Measurements from ENCODE around the gene CTNND2.

DNA sequence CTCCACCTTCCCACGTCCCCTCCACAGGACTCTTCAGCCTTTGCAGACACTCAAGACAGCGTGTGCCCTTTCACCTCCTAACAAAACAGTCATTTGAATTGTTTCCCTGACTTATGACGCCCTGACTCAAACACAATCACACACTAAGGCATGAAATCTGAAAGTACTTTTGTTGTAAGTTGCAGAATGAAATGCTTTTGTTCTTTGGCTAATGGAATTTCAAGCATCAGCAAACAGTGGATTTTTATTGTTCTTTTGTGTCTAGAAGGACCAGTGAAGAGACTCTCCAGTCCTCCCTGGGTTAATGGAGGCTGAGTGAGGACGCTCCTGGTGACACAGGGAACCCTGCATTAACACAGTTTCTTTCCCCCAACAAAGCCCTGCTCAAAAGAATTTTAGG, 380.1 kb downstream of the CTNND2 start:
- TF ChIP-seq ELF4 (CRISPR knock-in tag; IDR thresholded peaks at IDR 0.05) (no peak), CHCHD3 (CRISPR knock-in tag; IDR thresholded peaks at IDR 0.05) (no peak), PCBP1 (IDR thresholded peaks at IDR 0.05; ENCODE audit: low read depth, low read length, poor library complexity, severe bottlenecking) (no peak), POLR2A (conservative IDR thresholded peaks at IDR 0.05) (no peak), GTF2A2 (tag; IDR thresholded peaks at IDR 0.05) (no peak), CEBPB (tag; IDR thresholded peaks at IDR 0.05) (no peak), CBX1 (IDR thresholded peaks at IDR 0.05; ENCODE audit: low read depth) (no peak), ZNF121 (CRISPR knock-in tag; conservative IDR thresholded peaks at IDR 0.05) (no peak), EP300 (IDR thresholded peaks at IDR 0.05; ENCODE audit: low read length) (no peak)

All from K562 (cell line).